OCI-M2 (cell line): ENCODE data around the gene OGT.

ENCODE experiments used
- DNase-seq: peaks from one replicate; lab custom pipeline; 2025; ENCODE audit not compliant: unreplicated experiment; lab: John Stamatoyannopoulos, UW

OGT gene

DNA sequence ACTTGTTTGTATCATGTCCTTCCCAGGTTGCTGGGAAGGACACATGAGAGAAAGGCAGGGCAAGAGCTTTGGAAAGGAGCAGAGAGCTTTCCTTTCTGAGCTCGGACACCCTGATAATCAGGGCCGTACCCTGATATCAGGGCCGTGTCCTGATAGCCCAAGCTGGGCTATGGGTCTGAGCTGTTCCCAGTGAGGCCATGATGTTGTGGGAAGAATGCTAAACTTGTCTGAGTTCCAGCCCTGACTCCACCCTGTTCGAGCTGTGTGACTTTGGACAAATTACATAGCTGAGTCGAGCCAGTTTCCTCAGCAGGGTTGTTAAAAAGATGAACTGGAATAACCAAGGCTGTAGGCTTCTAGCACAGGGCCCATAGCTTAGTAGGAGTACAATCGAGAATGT is 88.7 kb downstream of the OGT start:
- DNase-seq, result no peak

DNA sequence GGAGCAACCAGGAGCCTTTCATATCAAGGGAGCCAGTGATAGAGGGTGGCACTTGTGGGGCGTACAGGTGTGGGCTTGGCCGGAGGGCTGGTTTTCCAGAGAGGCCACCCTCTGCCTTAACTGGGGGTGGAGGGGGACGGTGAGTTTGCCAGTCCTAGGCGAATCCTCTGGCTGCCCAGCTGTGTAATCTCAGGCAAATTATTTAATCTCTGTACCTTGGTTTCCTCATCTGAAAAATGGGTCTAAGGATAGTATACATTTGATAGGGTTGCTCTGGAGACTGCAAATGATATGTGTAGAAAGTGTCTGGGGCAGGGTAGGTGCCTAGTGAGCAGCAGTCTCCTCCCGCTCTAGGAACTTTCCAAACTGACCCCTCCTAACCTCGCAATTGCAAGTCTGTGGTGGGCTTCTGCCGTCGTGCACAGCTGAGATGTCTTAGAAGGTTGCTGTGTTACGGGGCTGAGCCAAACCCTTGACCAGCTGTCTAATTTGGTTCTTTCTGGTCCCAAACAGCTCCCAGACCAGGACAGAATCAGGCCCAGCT is 89.2 kb downstream of the OGT start:
- no peak for DNase-seq

DNA sequence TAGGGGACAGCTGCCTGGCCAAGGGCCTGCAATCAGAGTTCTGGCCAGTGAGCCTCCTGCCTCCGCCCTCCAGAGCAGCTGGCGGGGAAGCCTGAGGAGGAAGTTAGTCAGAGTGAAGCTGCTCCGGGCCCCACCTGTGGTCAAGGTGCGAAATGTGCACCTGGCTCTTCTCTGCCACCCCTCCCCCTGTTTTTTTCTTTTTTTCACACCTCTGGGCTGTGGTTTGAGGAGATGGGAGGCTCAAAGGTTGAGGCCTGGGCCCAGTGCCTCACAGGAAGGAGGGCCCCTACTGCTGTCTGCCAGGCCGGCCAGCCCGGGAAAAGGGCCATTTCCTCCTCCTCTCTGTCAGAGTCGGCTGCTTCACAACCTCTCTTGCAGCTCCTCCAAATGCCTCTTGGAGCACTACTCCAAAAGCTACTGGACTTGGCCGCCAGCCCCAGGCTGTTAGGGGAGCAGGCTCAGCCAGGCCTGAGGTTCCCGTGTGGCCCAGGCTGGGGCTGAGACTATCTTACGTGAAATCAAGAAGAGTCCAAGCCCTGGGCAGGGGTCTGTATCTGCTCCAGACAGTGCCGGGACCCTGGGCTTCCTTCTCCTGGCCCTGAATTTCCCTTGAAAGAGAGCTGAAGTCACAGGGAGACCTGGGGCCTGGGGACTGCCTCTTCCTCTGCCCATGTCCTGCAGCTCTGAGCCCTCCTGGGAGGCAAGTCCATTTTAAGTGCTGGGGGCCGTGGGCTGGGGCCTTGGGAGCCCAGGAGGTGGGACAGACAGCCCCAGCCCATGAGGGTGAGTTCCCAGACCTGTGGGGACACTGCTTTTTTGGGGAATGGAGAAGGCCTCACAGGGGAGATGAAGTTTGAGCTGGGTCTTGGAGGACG is 89.9 kb downstream of the OGT start:
- no peak for DNase-seq

DNA sequence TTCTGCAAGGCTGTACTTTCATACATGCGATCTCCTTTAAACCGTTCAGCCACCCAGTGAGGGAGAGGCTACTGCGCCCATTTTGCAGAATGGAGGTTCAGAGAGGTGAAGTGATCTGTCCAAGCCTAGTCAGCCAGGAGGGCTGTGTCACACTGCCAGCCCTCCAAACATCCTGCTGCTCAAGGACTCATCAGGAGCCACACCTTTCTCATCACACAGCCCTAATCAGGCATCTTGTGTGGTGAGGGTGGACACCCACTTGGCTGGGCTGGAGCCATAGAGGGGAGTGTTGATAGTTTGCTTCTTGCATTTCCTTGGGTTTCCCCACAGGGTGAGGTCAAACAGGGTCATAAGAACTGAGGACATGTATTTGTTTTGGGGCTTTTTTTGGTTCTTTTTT is 90.8 kb downstream of the OGT start:
- no peak for DNase-seq

DNA sequence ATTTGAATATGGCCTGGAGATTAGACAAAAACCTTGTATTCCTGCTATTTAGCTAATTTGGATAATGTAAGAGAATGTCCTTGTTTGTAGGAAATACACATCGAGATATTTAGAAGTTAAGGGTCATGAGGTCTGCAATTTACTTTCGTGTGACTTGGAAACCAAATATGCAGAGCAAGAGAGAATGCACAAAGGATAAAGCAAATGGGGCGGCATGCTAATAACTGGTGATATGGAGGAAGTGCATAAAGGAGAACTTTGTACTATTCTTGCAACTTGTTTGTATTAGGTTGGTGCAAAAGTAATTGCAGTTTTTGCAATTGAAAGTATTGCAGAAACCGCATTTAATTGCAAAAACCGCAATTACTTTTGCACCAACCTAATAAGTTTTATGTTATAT is 92.6 kb downstream of the OGT start:
- no peak for DNase-seq
